Glutamatergic neuron (in vitro differentiated cells): ENCODE results near the gene DDIAS. TPM values are rescaled to one million over a fixed set of nuclear protein-coding genes. Genes with fewer than 3 reads are reported as not detected.

Experiments used
- DNase-seq: peaks from one replicate; pipeline ENCODE4 v3.0.0; 2022
- H3K27ac Mint-ChIP-seq: one replicate; pipeline ENCODE4 v1.8.0; 2020; ENCODE audit warnings: mild to moderate bottlenecking, mixed read lengths, inconsistent platforms; ENCODE audit not compliant: unreplicated experiment
- H3K27me3 Mint-ChIP-seq: one replicate; pipeline ENCODE4 v1.8.0; 2020; ENCODE audit warnings: mild to moderate bottlenecking, moderate library complexity, mixed read lengths, inconsistent platforms; ENCODE audit not compliant: unreplicated experiment
- H3K36me3 Mint-ChIP-seq: one replicate; pipeline ENCODE4 v1.8.0; 2020; ENCODE audit warnings: mild to moderate bottlenecking, mixed read lengths, inconsistent platforms; ENCODE audit not compliant: unreplicated experiment
- H3K4me1 Mint-ChIP-seq: one replicate; pipeline ENCODE4 v1.8.0; 2020; ENCODE audit warnings: mild to moderate bottlenecking, low read depth, mixed read lengths, inconsistent platforms; ENCODE audit not compliant: unreplicated experiment
- H3K4me3 Mint-ChIP-seq: one replicate; pipeline ENCODE4 v1.8.0; 2020; ENCODE audit warnings: mild to moderate bottlenecking, mixed read lengths, inconsistent platforms; ENCODE audit not compliant: unreplicated experiment
- H3K9me3 Mint-ChIP-seq: one replicate; pipeline ENCODE4 v1.8.0; 2020; ENCODE audit warnings: mild to moderate bottlenecking, moderate library complexity, mixed read lengths, inconsistent platforms; ENCODE audit not compliant: unreplicated experiment
- total RNA-seq: library from RNA; stranded (reverse); fragmentation: NEBNext Ultra II Directional; extraction: Animal tissue kit (Norgen Biotek cat#: 25700); gene quantifications from one replicate; pipeline ENCODE4 v1.2.1, GENCODE V29; 2021; ENCODE audit not compliant: unreplicated experiment
- TF ChIP-seq, protein P1 (sequence below): fragments of 200-600 bp; sonication (generic); IDR thresholded peaks from one replicate; pipeline ENCODE4 v1.5.0; 2021; ENCODE audit not compliant: partially characterized antibody, unreplicated experiment

DDIAS gene
- total RNA-seq, 1 donor from 2014 or later = 2.0 TPM

DNA sequence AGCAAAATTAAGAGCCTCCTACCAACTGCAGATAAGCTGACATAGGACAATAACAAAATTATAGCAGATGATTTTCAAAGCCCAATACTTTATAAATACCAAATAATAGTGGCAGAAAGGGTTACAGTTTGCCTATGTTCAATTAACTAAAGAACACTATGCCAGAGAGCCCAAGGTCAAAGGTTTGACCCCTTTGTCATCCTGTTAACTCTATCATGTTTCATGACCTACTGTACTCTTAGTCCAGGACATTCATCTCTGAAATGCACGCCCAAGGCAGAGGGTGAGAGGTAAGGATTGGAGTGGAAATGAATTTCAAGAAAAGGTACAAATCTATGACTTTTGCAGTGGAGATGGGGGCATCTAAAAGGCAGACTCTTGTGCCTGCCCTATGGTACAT is 70.6 kb downstream of the DDIAS start:
- TF ChIP-seq, protein P1, sequence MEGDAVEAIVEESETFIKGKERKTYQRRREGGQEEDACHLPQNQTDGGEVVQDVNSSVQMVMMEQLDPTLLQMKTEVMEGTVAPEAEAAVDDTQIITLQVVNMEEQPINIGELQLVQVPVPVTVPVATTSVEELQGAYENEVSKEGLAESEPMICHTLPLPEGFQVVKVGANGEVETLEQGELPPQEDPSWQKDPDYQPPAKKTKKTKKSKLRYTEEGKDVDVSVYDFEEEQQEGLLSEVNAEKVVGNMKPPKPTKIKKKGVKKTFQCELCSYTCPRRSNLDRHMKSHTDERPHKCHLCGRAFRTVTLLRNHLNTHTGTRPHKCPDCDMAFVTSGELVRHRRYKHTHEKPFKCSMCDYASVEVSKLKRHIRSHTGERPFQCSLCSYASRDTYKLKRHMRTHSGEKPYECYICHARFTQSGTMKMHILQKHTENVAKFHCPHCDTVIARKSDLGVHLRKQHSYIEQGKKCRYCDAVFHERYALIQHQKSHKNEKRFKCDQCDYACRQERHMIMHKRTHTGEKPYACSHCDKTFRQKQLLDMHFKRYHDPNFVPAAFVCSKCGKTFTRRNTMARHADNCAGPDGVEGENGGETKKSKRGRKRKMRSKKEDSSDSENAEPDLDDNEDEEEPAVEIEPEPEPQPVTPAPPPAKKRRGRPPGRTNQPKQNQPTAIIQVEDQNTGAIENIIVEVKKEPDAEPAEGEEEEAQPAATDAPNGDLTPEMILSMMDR = no peak
- Mint-ChIP-seq H3K27ac (no peak overlapping the region), H3K4me1 (peaks cover 3% of the 10 kb centered on the region), H3K9me3 (no peaks in the 10 kb centered on the region), H3K27me3 (no peaks in the 10 kb centered on the region), H3K36me3 (no peaks in the 10 kb centered on the region), H3K4me3 (no peak overlapping the region)
- no peak for DNase-seq

DNA sequence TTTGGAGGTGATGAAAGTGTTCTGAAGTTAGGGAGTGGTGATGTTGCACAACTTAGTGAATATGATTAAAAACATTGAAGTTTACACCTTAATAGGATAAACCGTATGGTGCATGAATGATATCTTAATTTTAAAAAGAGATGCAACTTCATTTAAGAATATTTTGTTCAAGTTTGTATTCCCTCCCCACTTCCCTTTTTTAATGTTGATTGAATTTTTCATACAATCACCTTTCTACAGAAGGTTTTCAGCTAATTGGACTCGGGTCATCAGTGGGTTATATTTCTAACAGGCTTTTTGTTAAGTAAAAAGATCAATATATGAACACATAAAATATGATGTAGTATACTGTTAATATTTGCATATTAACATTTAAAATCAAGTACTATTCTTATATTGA is 72.6 kb downstream of the DDIAS start:
- no peak for DNase-seq
- TF ChIP-seq, protein P1 = no peak
- no peaks in the 10 kb centered on the region for H3K27me3 Mint-ChIP-seq
- no peak overlapping the region for H3K4me3 Mint-ChIP-seq
- no peaks in the 10 kb centered on the region for H3K36me3 Mint-ChIP-seq
- H3K9me3 Mint-ChIP-seq = peaks cover 2% of the 10 kb centered on the region
- H3K27ac Mint-ChIP-seq = no peak overlapping the region
- H3K4me1 Mint-ChIP-seq = peaks cover 3% of the 10 kb centered on the region

DNA sequence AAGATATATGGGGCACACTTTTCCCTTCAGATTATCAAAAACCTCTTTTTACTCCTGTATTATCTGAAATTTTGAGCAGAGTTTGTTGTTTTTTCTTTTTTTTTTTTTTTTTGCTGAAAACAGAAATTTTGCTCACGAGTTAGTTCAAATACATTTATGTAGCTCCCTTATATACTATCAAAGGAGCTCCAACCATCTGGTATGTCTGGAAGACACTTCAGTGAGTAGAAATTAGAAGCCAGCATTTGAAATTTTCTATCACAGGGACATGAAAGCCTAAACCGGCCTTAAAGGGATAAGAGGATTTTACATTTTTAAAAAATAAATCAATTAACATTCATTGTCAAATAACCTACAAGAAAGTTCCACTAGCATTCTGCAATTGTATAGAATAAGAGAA is 73.3 kb downstream of the DDIAS start:
- no peak overlapping the region for H3K4me3 Mint-ChIP-seq
- TF ChIP-seq, protein P1 = no peak
- no peak overlapping the region for H3K27ac Mint-ChIP-seq
- H3K27me3 Mint-ChIP-seq = no peaks in the 10 kb centered on the region
- peaks cover 3% of the 10 kb centered on the region for H3K4me1 Mint-ChIP-seq
- peaks cover 2% of the 10 kb centered on the region for H3K9me3 Mint-ChIP-seq
- DNase-seq = no peak
- H3K36me3 Mint-ChIP-seq = no peaks in the 10 kb centered on the region

DNA sequence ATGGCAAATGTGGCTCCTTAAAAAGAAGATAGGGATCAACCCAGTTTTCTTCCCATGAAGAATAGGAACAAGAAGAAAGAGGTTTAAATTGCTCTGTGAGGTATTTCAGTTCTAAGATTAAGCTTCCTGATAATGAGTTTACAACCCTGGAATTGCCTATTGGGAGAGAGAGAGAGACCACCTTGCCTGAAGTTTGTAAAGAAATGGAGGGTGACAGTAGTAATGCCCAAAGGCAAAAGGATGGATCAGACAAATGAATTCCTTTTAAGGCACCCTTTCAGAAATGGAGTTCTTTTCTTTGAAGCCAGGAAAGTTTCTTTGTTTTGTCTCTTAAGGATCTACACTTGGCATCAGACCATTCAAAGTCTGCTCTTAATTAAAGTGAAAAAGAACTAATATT is 74.3 kb downstream of the DDIAS start:
- no peak overlapping the region for H3K4me3 Mint-ChIP-seq
- no peak for DNase-seq
- no peak overlapping the region for H3K27ac Mint-ChIP-seq
- TF ChIP-seq, protein P1 = no peak
- no peaks in the 10 kb centered on the region for H3K27me3 Mint-ChIP-seq
- peaks cover 2% of the 10 kb centered on the region for H3K9me3 Mint-ChIP-seq
- H3K36me3 Mint-ChIP-seq = no peaks in the 10 kb centered on the region
- peaks cover 3% of the 10 kb centered on the region for H3K4me1 Mint-ChIP-seq

DNA sequence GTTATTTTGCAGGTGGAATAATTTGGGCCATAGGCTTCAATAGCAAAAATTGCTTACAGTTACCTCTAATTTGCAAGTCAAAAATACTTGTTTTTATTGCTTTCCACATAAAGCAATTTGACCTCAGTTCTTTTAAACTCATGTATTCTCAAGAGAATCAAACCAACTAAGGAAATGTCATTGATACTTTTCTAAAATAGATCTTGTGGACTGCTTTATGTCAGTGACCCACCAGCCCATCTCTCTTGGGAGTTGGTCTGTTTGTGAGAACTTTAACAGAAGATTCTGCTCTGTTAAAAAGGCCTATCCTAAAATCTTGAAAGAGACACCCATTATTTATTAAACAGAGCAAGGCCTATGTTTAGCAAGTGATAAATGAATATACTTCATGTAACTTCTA is 75.2 kb downstream of the DDIAS start:
- H3K4me1 Mint-ChIP-seq = peaks cover 3% of the 10 kb centered on the region
- TF ChIP-seq, protein P1 = no peak

More for the DNA sequence above, 75.2 kb downstream of the DDIAS start:
- H3K36me3 Mint-ChIP-seq = no peaks in the 10 kb centered on the region
- H3K4me3 Mint-ChIP-seq = no peak overlapping the region
- H3K27me3 Mint-ChIP-seq = no peaks in the 10 kb centered on the region
- DNase-seq = no peak
- H3K9me3 Mint-ChIP-seq = peaks cover 2% of the 10 kb centered on the region
- no peak overlapping the region for H3K27ac Mint-ChIP-seq
